Mammary epithelial cell (primary cell): Measurements from ENCODE around the gene P4HB.

Experiments
- CTCF ChIP-seq, 2 donors: IDR thresholded peaks in 1 of 2; conservative IDR thresholded peaks in 1 of 2; 2 replicates each; pipeline ENCODE4 v1.5.1; 2011 to 2012; ENCODE audit warnings: inconsistent platforms in 2 of 2, low read length in 2 of 2, mild to moderate bottlenecking in 2 of 2, control low read depth in 1 of 2, low read depth in 1 of 2; ENCODE audit not compliant: insufficient read depth in 1 of 2; ENCODE audit errors: extremely low read depth in 1 of 2
- EZH2 ChIP-seq: IDR thresholded peaks from 2 replicates; pipeline ENCODE4 v1.6.1; 2012; ENCODE audit warnings: low read length, inconsistent platforms, borderline replicate concordance

DNA sequence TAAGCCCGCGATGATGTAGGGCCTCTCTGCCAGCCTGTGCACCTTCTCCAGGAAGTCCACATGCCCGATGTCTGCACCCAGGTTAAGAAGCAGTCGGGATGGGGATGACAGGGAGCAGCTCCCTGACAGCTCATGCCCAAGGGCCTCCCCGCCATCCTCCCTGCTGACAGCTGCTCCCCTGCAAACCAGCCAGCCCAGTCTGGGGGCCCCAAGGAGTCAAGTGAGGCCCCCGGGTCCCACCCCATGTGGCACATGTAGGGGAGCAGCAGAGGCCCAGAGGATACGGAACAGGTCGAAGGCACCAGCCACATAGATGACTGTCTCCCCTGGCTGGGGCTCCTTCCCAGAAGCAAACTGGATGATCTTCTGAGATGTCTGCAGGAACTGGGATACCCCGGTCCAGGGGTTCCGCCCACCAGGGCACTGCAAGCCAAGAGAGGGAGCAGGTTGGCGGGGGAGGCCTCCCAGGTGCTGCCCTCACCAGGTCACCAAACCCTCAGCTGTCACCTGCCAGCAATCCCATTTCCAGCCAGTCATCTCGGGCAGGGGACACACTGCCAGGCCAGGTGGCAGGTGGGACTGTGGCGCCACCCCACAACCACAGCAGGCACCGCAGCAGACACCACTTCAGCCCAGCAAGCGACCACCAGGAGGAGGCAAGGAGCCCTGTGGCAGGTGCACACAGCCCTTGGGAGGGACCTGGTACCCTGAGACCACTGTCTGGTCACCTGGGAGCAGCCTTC lies 46.3 kb upstream of the P4HB start:
- no peak for TF ChIP-seq CTCF (conservative IDR thresholded peaks at IDR 0.05 in 1 of 2, IDR thresholded peaks at IDR 0.05 in 1 of 2; ENCODE audit: extremely low read depth in 1 of 2, insufficient read depth in 1 of 2, low read depth in 1 of 2, low read length in 2 of 2)
- no peak for TF ChIP-seq EZH2
